Peyer's patch (tissue), 4 donors: ENCODE results near the gene AKT3.

Source experiments
- CTCF ChIP-seq, 6 experiments: fragments of 450-650 bp in 4 of 6; fragments of 200-600 bp in 2 of 6; sonication (generic) in 1 of 6; IDR thresholded peaks; one replicate each; pipeline ENCODE4 v1.5.1; 2017 to 2019; ENCODE audit warnings: antibody characterized with exemption in 6 of 6, mild to moderate bottlenecking in 3 of 6, moderate library complexity in 1 of 6
- POLR2A ChIP-seq, 2 donors: fragments of 450-650 bp; IDR thresholded peaks; one replicate each; pipeline ENCODE4 v1.5.1; 2017; ENCODE audit warnings: antibody characterized with exemption in 2 of 2, mild to moderate bottlenecking in 2 of 2, moderate library complexity in 2 of 2

- TF ChIP-seq CTCF (IDR thresholded peaks at IDR 0.05) = no peak
- no peak for TF ChIP-seq POLR2A (IDR thresholded peaks at IDR 0.05)
Measured at GRCh38 chr1:243454328-243454997, 395.6 kb downstream of the AKT3 start.
